ENCODE data around the gene PCDHGB4. TPM values are rescaled to one million over a fixed set of nuclear protein-coding genes. Genes with fewer than 3 reads are reported as not detected.

PCDHGB4 gene
- polyA plus RNA-seq, 1 donor from 2014 or later = 2.1 TPM

GRCh38 chr5:141412854-141413539, 25.5 kb downstream of the PCDHGB4 start, which contains the start of gene PCDHGA10:
TSS of gene PCDHGA10 (plus strand) at chr5:141412987. CDS start at chr5:141413176, 189 bp downstream.

GRCh38 chr5:141417494-141418172, 30.1 kb downstream of the PCDHGB4 start, which contains the start of gene PCDHGB7:
TSS of gene PCDHGB7 (plus strand) at chr5:141417677. CDS start at chr5:141417860, 183 bp downstream.

GRCh38 chr5:141420855-141421488, 33.5 kb downstream of the PCDHGB4 start, which contains the start of gene PCDHGA11:
TSS of gene PCDHGA11 (plus strand) at chr5:141421051. CDS start at chr5:141421228, 177 bp downstream.

GRCh38 chr5:141430332-141431113, 43.0 kb downstream of the PCDHGB4 start, which contains the start of gene PCDHGA12:
TSS of gene PCDHGA12 (plus strand) at chr5:141430507. CDS start at chr5:141430760, 253 bp downstream.

Other genes with a start within 250 kb of the PCDHGB4 start
- 1.0 and 1.4 TPM in 2 replicates for gene PCDHB6, start 237.6 kb upstream of the PCDHGB4 start, polyA plus RNA-seq
- gene PCDHB7, start 215.1 kb upstream of the PCDHGB4 start, polyA plus RNA-seq = 0.78 TPM in 1 of 2 replicates, not detected in the other
- not detected in 2 replicates for gene PCDHB8, start 209.9 kb upstream of the PCDHGB4 start, polyA plus RNA-seq
- gene PCDHB16, start 205.3 kb upstream of the PCDHGB4 start, polyA plus RNA-seq = 0.09 and 0.70 TPM in 2 replicates
- gene PCDHB9, start 200.5 kb upstream of the PCDHGB4 start, polyA plus RNA-seq = 0.21 and 0.81 TPM in 2 replicates
- 1.2 and 3.6 TPM in 2 replicates for gene PCDHB10, start 195.3 kb upstream of the PCDHGB4 start, polyA plus RNA-seq
- 1.1 and 1.6 TPM in 2 replicates for gene PCDHB11, start 188.1 kb upstream of the PCDHGB4 start, polyA plus RNA-seq
- 2.6 and 2.8 TPM in 2 replicates for gene PCDHB12, start 179.0 kb upstream of the PCDHGB4 start, polyA plus RNA-seq
- 2.0 and 5.2 TPM in 2 replicates for gene PCDHB13, start 173.8 kb upstream of the PCDHGB4 start, polyA plus RNA-seq
- gene PCDHB14, start 164.4 kb upstream of the PCDHGB4 start, polyA plus RNA-seq = 5.3 and 5.4 TPM in 2 replicates
- gene PCDHB15, start 142.3 kb upstream of the PCDHGB4 start, polyA plus RNA-seq = 28.7 and 30.0 TPM in 2 replicates
- not detected in 2 replicates for gene SLC25A2, start 83.6 kb upstream of the PCDHGB4 start, polyA plus RNA-seq
- 374 and 453 TPM in 2 replicates for gene TAF7, start 66.9 kb upstream of the PCDHGB4 start, polyA plus RNA-seq
- 0.69 TPM in 1 of 2 replicates, not detected in the other for gene PCDHGA1, start 57.2 kb upstream of the PCDHGB4 start, polyA plus RNA-seq
- gene PCDHGA2, start 48.9 kb upstream of the PCDHGB4 start, polyA plus RNA-seq = 1.9 TPM in 1 of 2 replicates, not detected in the other
- gene PCDHGA3, start 43.9 kb upstream of the PCDHGB4 start, polyA plus RNA-seq = 1.3 and 4.3 TPM in 2 replicates
- not detected in 2 replicates for gene PCDHGB1, start 37.6 kb upstream of the PCDHGB4 start, polyA plus RNA-seq
- 0.27 TPM in 1 of 2 replicates, not detected in the other for gene PCDHGA4, start 32.7 kb upstream of the PCDHGB4 start, polyA plus RNA-seq
- 0.08 and 2.9 TPM in 2 replicates for gene PCDHGB2, start 27.7 kb upstream of the PCDHGB4 start, polyA plus RNA-seq
- 2.2 and 2.5 TPM in 2 replicates for gene PCDHGA5, start 23.5 kb upstream of the PCDHGB4 start, polyA plus RNA-seq
- gene PCDHGB3, start 17.5 kb upstream of the PCDHGB4 start, polyA plus RNA-seq = 0.06 and 1.2 TPM in 2 replicates
- gene PCDHGA6, start 13.8 kb upstream of the PCDHGB4 start, polyA plus RNA-seq = 0.30 and 0.60 TPM in 2 replicates
- 0.73 and 1.8 TPM in 2 replicates for gene PCDHGA7, start 5.0 kb upstream of the PCDHGB4 start, polyA plus RNA-seq
- 0.11 and 0.13 TPM in 2 replicates for gene PCDHGA8, start 4.9 kb downstream of the PCDHGB4 start, polyA plus RNA-seq
- 0.32 TPM in 1 of 2 replicates, not detected in the other for gene PCDHGB5, start 10.2 kb downstream of the PCDHGB4 start, polyA plus RNA-seq
- 1.1 and 1.9 TPM in 2 replicates for gene PCDHGA9, start 15.1 kb downstream of the PCDHGB4 start, polyA plus RNA-seq
- 0.31 and 0.42 TPM in 2 replicates for gene PCDHGB6, start 20.3 kb downstream of the PCDHGB4 start, polyA plus RNA-seq
- 6.1 and 7.8 TPM in 2 replicates for gene PCDHGA10, start 25.3 kb downstream of the PCDHGB4 start, polyA plus RNA-seq
- gene PCDHGB7, start 30.0 kb downstream of the PCDHGB4 start, polyA plus RNA-seq = 0.35 TPM in 1 of 2 replicates, not detected in the other
- 1.5 and 2.4 TPM in 2 replicates for gene PCDHGA11, start 33.4 kb downstream of the PCDHGB4 start, polyA plus RNA-seq
- gene PCDHGA12, start 42.8 kb downstream of the PCDHGB4 start, polyA plus RNA-seq = 3.6 and 4.3 TPM in 2 replicates
- gene PCDHGC3, start 88.3 kb downstream of the PCDHGB4 start, polyA plus RNA-seq = 51.6 and 70.9 TPM in 2 replicates
- gene PCDHGC4, start 97.3 kb downstream of the PCDHGB4 start, polyA plus RNA-seq = 0.22 and 4.5 TPM in 2 replicates
- 0.34 and 2.0 TPM in 2 replicates for gene PCDHGC5, start 101.4 kb downstream of the PCDHGB4 start, polyA plus RNA-seq
- gene DIAPH1, start 231.3 kb downstream of the PCDHGB4 start, polyA plus RNA-seq = 2.2 and 2.4 TPM in 2 replicates
- 40.0 and 47.2 TPM in 2 replicates for gene HDAC3, start 249.2 kb downstream of the PCDHGB4 start, polyA plus RNA-seq
- 5.9 and 8.8 TPM in 2 replicates for gene RELL2, start 249.3 kb downstream of the PCDHGB4 start, polyA plus RNA-seq

Data from Purkinje cell (primary cell).